Esophagus squamous epithelium (tissue), 4 donors: ENCODE measurements around the gene BMP2.

ENCODE experiments used
- POLR2A ChIP-seq, 4 donors: fragments of 450-650 bp; IDR thresholded peaks; one replicate each; pipeline ENCODE4 v1.6.1; 2017; ENCODE audit warnings: antibody characterized with exemption in 4 of 4, mild to moderate bottlenecking in 4 of 4, moderate library complexity in 3 of 4
- TF ChIP-seq, protein P1 (sequence below), 6 experiments: fragments of 450-650 bp in 4 of 6; fragments of 200-600 bp in 2 of 6; sonication (generic) in 2 of 6; IDR thresholded peaks; one replicate each; pipeline ENCODE4 v1.5.1; 2016 to 2019; ENCODE audit warnings: antibody characterized with exemption in 6 of 6, mild to moderate bottlenecking in 4 of 6, moderate library complexity in 4 of 6

DNA sequence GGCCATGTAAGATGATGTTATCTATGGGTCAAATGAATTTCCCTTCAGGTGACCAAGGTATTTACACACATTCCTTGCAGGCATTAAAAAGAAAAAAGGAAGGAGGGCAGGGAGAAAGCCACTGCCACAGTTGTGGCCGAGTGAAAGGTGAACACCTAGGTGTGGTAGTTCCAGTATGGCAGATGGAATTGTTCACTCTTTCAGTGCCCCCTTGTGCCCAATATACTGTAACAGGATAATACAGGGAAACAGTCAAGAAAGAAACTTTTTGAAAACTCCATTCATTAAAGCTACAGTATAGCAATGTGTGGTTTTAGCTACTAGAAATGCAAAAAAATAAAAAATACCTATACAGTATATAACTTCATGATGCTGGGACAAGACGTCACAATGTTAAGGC lies 52.1 kb downstream of the BMP2 start:
- TF ChIP-seq, protein P1, sequence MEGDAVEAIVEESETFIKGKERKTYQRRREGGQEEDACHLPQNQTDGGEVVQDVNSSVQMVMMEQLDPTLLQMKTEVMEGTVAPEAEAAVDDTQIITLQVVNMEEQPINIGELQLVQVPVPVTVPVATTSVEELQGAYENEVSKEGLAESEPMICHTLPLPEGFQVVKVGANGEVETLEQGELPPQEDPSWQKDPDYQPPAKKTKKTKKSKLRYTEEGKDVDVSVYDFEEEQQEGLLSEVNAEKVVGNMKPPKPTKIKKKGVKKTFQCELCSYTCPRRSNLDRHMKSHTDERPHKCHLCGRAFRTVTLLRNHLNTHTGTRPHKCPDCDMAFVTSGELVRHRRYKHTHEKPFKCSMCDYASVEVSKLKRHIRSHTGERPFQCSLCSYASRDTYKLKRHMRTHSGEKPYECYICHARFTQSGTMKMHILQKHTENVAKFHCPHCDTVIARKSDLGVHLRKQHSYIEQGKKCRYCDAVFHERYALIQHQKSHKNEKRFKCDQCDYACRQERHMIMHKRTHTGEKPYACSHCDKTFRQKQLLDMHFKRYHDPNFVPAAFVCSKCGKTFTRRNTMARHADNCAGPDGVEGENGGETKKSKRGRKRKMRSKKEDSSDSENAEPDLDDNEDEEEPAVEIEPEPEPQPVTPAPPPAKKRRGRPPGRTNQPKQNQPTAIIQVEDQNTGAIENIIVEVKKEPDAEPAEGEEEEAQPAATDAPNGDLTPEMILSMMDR (IDR thresholded peaks at IDR 0.05): peak in 4 of 6 experiments; percentile 25 to 55 (median 29)
- TF ChIP-seq POLR2A (IDR thresholded peaks at IDR 0.05): no peak
